ENCODE measurements around the gene DOCK1. TPM values are rescaled to one million over a fixed set of nuclear protein-coding genes. Genes with fewer than 3 reads are reported as not detected.

Gene DOCK1
- total RNA-seq, 2 donors from 2014 or later, result 41.2 to 56.0 TPM

DNA sequence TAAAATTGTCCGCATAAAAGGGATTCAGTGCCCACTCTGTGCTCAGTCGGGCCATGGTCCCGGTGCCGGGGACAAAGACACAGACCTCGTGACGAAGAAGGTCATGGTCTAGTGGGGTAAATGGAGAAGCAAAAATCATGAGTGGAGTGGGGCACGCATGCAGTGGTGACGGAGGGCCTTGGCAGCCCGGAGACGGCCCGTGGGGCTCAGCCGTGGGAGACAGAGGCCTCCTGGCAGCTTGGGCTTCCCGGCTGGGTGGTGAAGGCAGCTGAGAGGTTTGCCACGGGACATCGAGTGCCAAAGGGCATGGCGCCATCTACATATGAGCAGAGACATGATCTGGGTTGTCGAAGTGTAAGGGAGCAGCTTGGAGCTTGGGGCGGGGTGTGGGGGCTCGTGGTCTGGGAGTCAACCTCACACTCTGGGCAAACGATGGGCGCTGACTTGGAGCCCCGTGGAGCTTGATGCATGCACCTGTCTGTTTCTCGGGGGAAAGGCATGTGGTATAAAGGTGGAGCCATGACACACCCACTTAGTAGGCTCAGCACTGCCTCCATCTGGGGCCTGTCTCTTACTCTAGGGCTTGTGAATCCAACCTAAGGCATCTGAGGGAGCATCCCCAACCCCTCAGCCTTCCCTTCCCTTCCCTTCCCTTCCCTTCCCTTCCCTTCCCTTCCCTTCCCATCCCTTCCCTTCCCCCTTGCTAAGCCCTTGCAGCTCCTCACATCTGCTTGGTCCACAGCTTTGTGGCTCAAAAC is 442.2 kb downstream of the DOCK1 start:
- no peak for DNase-seq (ENCODE audit: low spot score)
- no peaks in the 10 kb centered on the region for H3K9me3 ChIP-seq
- no peak for TF ChIP-seq POLR2A (IDR thresholded peaks at IDR 0.05)
- TF ChIP-seq CTCF (IDR thresholded peaks at IDR 0.05), result no peak
- no peak for TF ChIP-seq POLR2AphosphoS5 (IDR thresholded peaks at IDR 0.05)
- intact Hi-C loops (cut with DNase I), result no loop called here
- H3K4me1 ChIP-seq (replicated peaks), result no peaks in the 10 kb centered on the region
- H3K27ac ChIP-seq, result no peak overlapping the region
- H3K27me3 ChIP-seq (replicated peaks; ENCODE audit: insufficient read depth), result no peaks in the 10 kb centered on the region
- no peaks in the 10 kb centered on the region for H3K36me3 ChIP-seq
- no peak overlapping the region for H3K4me3 ChIP-seq
- WGBS, result 91% methylated on average over 23 of the region's 23 CpGs

DNA sequence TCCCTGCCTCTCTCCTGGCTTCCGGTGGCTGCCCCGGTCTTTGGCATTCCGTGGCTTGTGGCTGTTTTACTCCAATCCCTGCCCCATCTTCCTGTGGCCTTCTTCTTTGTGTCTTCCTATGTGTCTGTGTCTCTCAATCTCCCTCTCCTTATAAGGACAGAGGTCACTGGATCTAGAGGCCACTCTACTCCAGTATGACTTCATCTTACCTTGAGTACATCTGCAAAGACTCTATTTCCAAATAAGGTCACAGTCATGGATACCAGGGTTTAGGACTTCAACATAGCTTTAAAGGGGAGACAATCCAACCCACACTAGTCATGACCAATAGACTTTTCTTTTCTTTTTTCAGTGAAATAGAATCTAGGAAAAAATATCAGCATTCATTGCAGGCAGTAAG is 444.5 kb downstream of the DOCK1 start:
- no peak for TF ChIP-seq POLR2AphosphoS5 (IDR thresholded peaks at IDR 0.05)

GRCh38 chr10:127351542-127351941 is 446.3 kb downstream of the DOCK1 start:
- no peaks in the 10 kb centered on the region for H3K4me1 ChIP-seq (replicated peaks)
- 82% methylated on average over 4 of the region's 4 CpGs for WGBS
- H3K9me3 ChIP-seq, result no peaks in the 10 kb centered on the region

More for the DNA sequence above, 444.5 kb downstream of the DOCK1 start:
- no peak for DNase-seq (ENCODE audit: low spot score)
- H3K27me3 ChIP-seq (replicated peaks; ENCODE audit: insufficient read depth), result no peaks in the 10 kb centered on the region
- no peak overlapping the region for H3K27ac ChIP-seq
- intact Hi-C loops (cut with DNase I), result no loop called here
- H3K36me3 ChIP-seq, result no peaks in the 10 kb centered on the region
- no peak overlapping the region for H3K4me3 ChIP-seq
- H3K9me3 ChIP-seq, result no peaks in the 10 kb centered on the region
- WGBS, result 98% methylated on average over 3 of the region's 3 CpGs
- no peaks in the 10 kb centered on the region for H3K4me1 ChIP-seq (replicated peaks)

DNA sequence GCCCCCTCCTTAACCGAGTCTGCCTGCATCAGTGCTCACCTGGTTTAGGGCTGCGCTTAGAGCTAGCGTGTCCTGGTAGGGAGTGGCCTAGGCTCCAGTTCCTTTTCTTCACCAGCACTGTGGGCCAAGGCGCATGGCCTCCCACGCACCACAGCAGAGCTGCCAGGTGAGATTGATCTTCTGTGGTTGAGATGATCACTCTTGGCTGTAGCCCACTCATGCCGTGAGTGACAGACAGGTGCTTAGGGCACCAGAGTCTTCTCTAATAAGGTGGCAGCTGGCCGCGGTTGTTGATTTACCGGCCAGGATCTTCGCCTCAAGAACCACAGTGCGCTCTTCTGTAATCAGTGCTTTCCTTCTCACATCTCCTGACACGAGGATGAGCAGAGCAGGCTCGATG is 448.3 kb downstream of the DOCK1 start:
- Histone ChIP-seq H3K36me3 (no peaks in the 10 kb centered on the region), H3K9me3 (no peaks in the 10 kb centered on the region), H3K27me3 (replicated peaks; ENCODE audit: insufficient read depth) (no peaks in the 10 kb centered on the region), H3K4me3 (no peak overlapping the region), H3K4me1 (replicated peaks) (no peaks in the 10 kb centered on the region), H3K27ac (no peak overlapping the region)
- intact Hi-C loops (cut with DNase I), result no loop called here
- WGBS, result 76% methylated on average over 13 of the region's 13 CpGs
- TF ChIP-seq POLR2A (IDR thresholded peaks at IDR 0.05), result no peak
- no peak for TF ChIP-seq CTCF (IDR thresholded peaks at IDR 0.05)
- TF ChIP-seq POLR2AphosphoS5 (IDR thresholded peaks at IDR 0.05), result no peak
- DNase-seq (ENCODE audit: low spot score), result no peak

More at GRCh38 chr10:127351542-127351941, 446.3 kb downstream of the DOCK1 start:
- no peak for DNase-seq (ENCODE audit: low spot score)
- H3K27me3 ChIP-seq (replicated peaks; ENCODE audit: insufficient read depth), result no peaks in the 10 kb centered on the region
- intact Hi-C loops (cut with DNase I), result no loop called here
- H3K4me3 ChIP-seq, result no peak overlapping the region
- TF ChIP-seq POLR2AphosphoS5 (IDR thresholded peaks at IDR 0.05) (no peak), CTCF (IDR thresholded peaks at IDR 0.05) (no peak), POLR2A (IDR thresholded peaks at IDR 0.05) (no peak)
- no peak overlapping the region for H3K27ac ChIP-seq
- H3K36me3 ChIP-seq, result no peaks in the 10 kb centered on the region

DNA sequence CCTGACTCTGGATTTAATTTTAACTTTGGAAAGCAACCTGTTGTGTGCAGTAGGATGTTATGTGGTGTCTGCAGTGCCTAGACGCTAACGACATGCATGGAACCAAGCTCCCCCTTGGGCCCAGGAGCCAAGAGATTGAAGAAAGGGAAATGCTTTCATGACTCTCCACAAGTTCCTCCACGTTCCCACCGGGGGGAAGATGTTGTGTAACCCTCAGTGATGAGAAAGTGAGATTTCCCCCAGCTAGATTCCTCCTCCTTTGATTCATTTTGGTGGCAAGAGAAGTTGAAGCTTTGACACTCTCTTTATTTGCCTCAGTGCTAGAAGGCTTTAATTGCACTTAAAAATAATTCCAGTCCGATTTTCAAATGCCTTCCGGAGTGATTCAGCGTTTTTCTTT is 449.0 kb downstream of the DOCK1 start:
- no peaks in the 10 kb centered on the region for H3K9me3 ChIP-seq
- no peak overlapping the region for H3K27ac ChIP-seq
- no peaks in the 10 kb centered on the region for H3K36me3 ChIP-seq
- no peaks in the 10 kb centered on the region for H3K27me3 ChIP-seq (replicated peaks; ENCODE audit: insufficient read depth)
- 61% methylated on average over 7 of the region's 7 CpGs for WGBS
- intact Hi-C loops (cut with DNase I), result no loop called here
- no peak for DNase-seq (ENCODE audit: low spot score)
- H3K4me1 ChIP-seq (replicated peaks), result no peaks in the 10 kb centered on the region
- H3K4me3 ChIP-seq, result no peak overlapping the region
- no peak for TF ChIP-seq POLR2A (IDR thresholded peaks at IDR 0.05)
- TF ChIP-seq CTCF (IDR thresholded peaks at IDR 0.05), result no peak
- no peak for TF ChIP-seq POLR2AphosphoS5 (IDR thresholded peaks at IDR 0.05)
